Measurements from ENCODE around the gene TMPRSS11D. TPM values are rescaled to one million over a fixed set of nuclear protein-coding genes. Genes with fewer than 3 reads are reported as not detected.

TMPRSS11D gene
- polyA plus RNA-seq, 1 donor from 2014 or later, result not detected

- Histone ChIP-seq H3K4me3 (ENCODE audit: low read length) (no peak overlapping the region), H3K36me3 (ENCODE audit: insufficient read depth, low read length) (no peaks in the 10 kb centered on the region), H4K20me1 (ENCODE audit: insufficient read depth) (no peaks in the 10 kb centered on the region), H3K79me2 (replicated peaks; ENCODE audit: insufficient read depth, low read length) (no peaks in the 10 kb centered on the region), H3K4me2 (ENCODE audit: low read length) (no peak overlapping the region), H3K9me3 (ENCODE audit: low read length) (no peaks in the 10 kb centered on the region), H3K27me3 (ENCODE audit: insufficient read depth, low read depth, low read length) (no peaks in the 10 kb centered on the region), H3K9me2 (ENCODE audit: insufficient read depth, low read length) (no peaks in the 10 kb centered on the region), H2AFZ (ENCODE audit: low read depth, low read length) (no peak overlapping the region), H3K27ac (ENCODE audit: low read length) (no peak overlapping the region), H3K9ac (ENCODE audit: low read length) (no peak overlapping the region), H3F3A (ENCODE audit: insufficient read depth, low read length, poor library complexity, severe bottlenecking) (no peaks in the 10 kb centered on the region)
- TF ChIP-seq MXI1 (conservative IDR thresholded peaks at IDR 0.05; ENCODE audit: poor library complexity, severe bottlenecking) (no peak), EP300 (conservative IDR thresholded peaks at IDR 0.05; ENCODE audit: poor library complexity, severe bottlenecking) (no peak), SMC3 (conservative IDR thresholded peaks at IDR 0.05; ENCODE audit: poor library complexity) (no peak)
Observed at GRCh38 chr4:67884701-67885100, 899 bp upstream of the TMPRSS11D start.

GRCh38 chr4:67883458-67883857 lies 344 bp downstream of the TMPRSS11D start:
- no peaks in the 10 kb centered on the region for H3K36me3 ChIP-seq (ENCODE audit: insufficient read depth, low read length)
- TF ChIP-seq MXI1 (conservative IDR thresholded peaks at IDR 0.05; ENCODE audit: poor library complexity, severe bottlenecking), result no peak
- no peaks in the 10 kb centered on the region for H4K20me1 ChIP-seq (ENCODE audit: insufficient read depth)
- no peak overlapping the region for H3K4me3 ChIP-seq (ENCODE audit: low read length)
- H3K79me2 ChIP-seq (replicated peaks; ENCODE audit: insufficient read depth, low read length), result no peaks in the 10 kb centered on the region
- H3K9me2 ChIP-seq (ENCODE audit: insufficient read depth, low read length), result no peaks in the 10 kb centered on the region
- H3K4me2 ChIP-seq (ENCODE audit: low read length), result no peak overlapping the region
- no peaks in the 10 kb centered on the region for H3F3A ChIP-seq (ENCODE audit: insufficient read depth, low read length, poor library complexity, severe bottlenecking)
- H3K9me3 ChIP-seq (ENCODE audit: low read length), result no peaks in the 10 kb centered on the region
- H3K9ac ChIP-seq (ENCODE audit: low read length), result no peak overlapping the region
- H2AFZ ChIP-seq (ENCODE audit: low read depth, low read length), result no peak overlapping the region
- no peak overlapping the region for H3K27ac ChIP-seq (ENCODE audit: low read length)
- no peaks in the 10 kb centered on the region for H3K27me3 ChIP-seq (ENCODE audit: insufficient read depth, low read depth, low read length)

GRCh38 chr4:67880866-67881610 lies 2.8 kb downstream of the TMPRSS11D start:
- Histone ChIP-seq H2AFZ (ENCODE audit: low read depth, low read length) (no peak overlapping the region), H3K27ac (ENCODE audit: low read length) (no peak overlapping the region), H3K36me3 (ENCODE audit: insufficient read depth, low read length) (no peaks in the 10 kb centered on the region), H3K4me2 (ENCODE audit: low read length) (no peak overlapping the region), H3K9me3 (ENCODE audit: low read length) (no peaks in the 10 kb centered on the region), H3K79me2 (replicated peaks; ENCODE audit: insufficient read depth, low read length) (no peaks in the 10 kb centered on the region), H3K4me3 (ENCODE audit: low read length) (no peak overlapping the region), H3F3A (ENCODE audit: insufficient read depth, low read length, poor library complexity, severe bottlenecking) (no peaks in the 10 kb centered on the region), H4K20me1 (ENCODE audit: insufficient read depth) (no peaks in the 10 kb centered on the region), H3K9me2 (ENCODE audit: insufficient read depth, low read length) (no peaks in the 10 kb centered on the region), H3K27me3 (ENCODE audit: insufficient read depth, low read depth, low read length) (no peaks in the 10 kb centered on the region), H3K9ac (ENCODE audit: low read length) (no peak overlapping the region)
- TF ChIP-seq MXI1 (conservative IDR thresholded peaks at IDR 0.05; ENCODE audit: poor library complexity, severe bottlenecking) (no peak), POLR2AphosphoS5 (IDR thresholded peaks at IDR 0.05) (no peak), SMC3 (conservative IDR thresholded peaks at IDR 0.05; ENCODE audit: poor library complexity) (no peak), TAF1 (IDR thresholded peaks at IDR 0.05; ENCODE audit: low read depth) (no peak), RAD21 (conservative IDR thresholded peaks at IDR 0.05) (no peak), EP300 (conservative IDR thresholded peaks at IDR 0.05; ENCODE audit: poor library complexity, severe bottlenecking) (no peak), REST (IDR thresholded peaks at IDR 0.05; ENCODE audit: borderline replicate concordance) (no peak), EZH2 (IDR thresholded peaks at IDR 0.05; ENCODE audit: borderline replicate concordance, insufficient read depth, low read length, poor library complexity, severe bottlenecking) (no peak), CTCF (IDR thresholded peaks at IDR 0.05; ENCODE audit: poor library complexity, severe bottlenecking) (no peak)
